Measurements from ENCODE around the gene PAF1.

The PAF1 gene

GRCh38 chr19:39389631-39390414, 1.1 kb downstream of the PAF1 start:
- no peak for TF ChIP-seq CTCF (IDR thresholded peaks at IDR 0.05; ENCODE audit: low read depth, low read length)
- DNase-seq (ENCODE audit: extremely low read depth, low read depth): no peak

- no peak for DNase-seq (ENCODE audit: extremely low read depth, low read depth)
- TF ChIP-seq CTCF (IDR thresholded peaks at IDR 0.05; ENCODE audit: low read depth, low read length): no peak
These were observed 2.2 kb downstream of the PAF1 start for GRCh38 chr19:39388657-39389056.

- DNase-seq (ENCODE audit: extremely low read depth, low read depth): no peak
- no peak for TF ChIP-seq CTCF (IDR thresholded peaks at IDR 0.05; ENCODE audit: low read depth, low read length)
These were observed 4.3 kb downstream of the PAF1 start for GRCh38 chr19:39386557-39386956.

GRCh38 chr19:39385629-39386411, 5.1 kb downstream of the PAF1 start:
- TF ChIP-seq CTCF (IDR thresholded peaks at IDR 0.05; ENCODE audit: low read depth, low read length): no peak
- DNase-seq (ENCODE audit: extremely low read depth, low read depth): no peak

GRCh38 chr19:39384839-39385568, 5.9 kb downstream of the PAF1 start:
- no peak for DNase-seq (ENCODE audit: extremely low read depth, low read depth)
- no peak for TF ChIP-seq CTCF (IDR thresholded peaks at IDR 0.05; ENCODE audit: low read depth, low read length)

GRCh38 chr19:39382991-39383828, 7.7 kb downstream of the PAF1 start:
- no peak for TF ChIP-seq CTCF (IDR thresholded peaks at IDR 0.05; ENCODE audit: low read depth, low read length)
- DNase-seq (ENCODE audit: extremely low read depth, low read depth): no peak

Measured in AG09319 (cell line).